Nephron (organoid): ENCODE data around the gene CREB3.

Experiments used
- H3K27ac Mint-ChIP-seq, 3 experiments: 2 replicates each; pipeline ENCODE4 v1.8.0; 2020; ENCODE audit warnings: mixed read lengths in 3 of 3, mild to moderate bottlenecking in 2 of 3, moderate library complexity in 1 of 3
- H3K27me3 Mint-ChIP-seq: 2 replicates; pipeline ENCODE4 v1.8.0; 2021; ENCODE audit warnings: low read depth, mild to moderate bottlenecking, moderate library complexity, mixed read lengths
- H3K36me3 Mint-ChIP-seq: 2 replicates; pipeline ENCODE4 v1.8.0; 2020; ENCODE audit warnings: low read depth, mixed read lengths
- H3K4me1 Mint-ChIP-seq: 2 replicates; pipeline ENCODE4 v1.8.0; 2020; ENCODE audit warnings: mixed read lengths
- H3K4me3 Mint-ChIP-seq, 3 experiments: 2 replicates each; pipeline ENCODE4 v1.8.0; 2020; ENCODE audit warnings: mild to moderate bottlenecking in 3 of 3, mixed read lengths in 3 of 3, moderate library complexity in 2 of 3
- H3K9me3 Mint-ChIP-seq: 2 replicates; pipeline ENCODE4 v1.8.0; 2020; ENCODE audit warnings: mixed read lengths
- TF ChIP-seq, protein P1 (sequence below), 3 experiments: fragments of 200-600 bp; sonication (generic); IDR thresholded peaks; one replicate each; pipeline ENCODE4 v1.5.0; 2021; ENCODE audit warnings: antibody characterized with exemption in 3 of 3; ENCODE audit not compliant: unreplicated experiment in 3 of 3

The CREB3 gene

GRCh38 chr9:35755071-35755470 is 22.6 kb downstream of the CREB3 start:
- H3K36me3 Mint-ChIP-seq, result peaks cover 37% of the 10 kb centered on the region
- TF ChIP-seq, protein P1, sequence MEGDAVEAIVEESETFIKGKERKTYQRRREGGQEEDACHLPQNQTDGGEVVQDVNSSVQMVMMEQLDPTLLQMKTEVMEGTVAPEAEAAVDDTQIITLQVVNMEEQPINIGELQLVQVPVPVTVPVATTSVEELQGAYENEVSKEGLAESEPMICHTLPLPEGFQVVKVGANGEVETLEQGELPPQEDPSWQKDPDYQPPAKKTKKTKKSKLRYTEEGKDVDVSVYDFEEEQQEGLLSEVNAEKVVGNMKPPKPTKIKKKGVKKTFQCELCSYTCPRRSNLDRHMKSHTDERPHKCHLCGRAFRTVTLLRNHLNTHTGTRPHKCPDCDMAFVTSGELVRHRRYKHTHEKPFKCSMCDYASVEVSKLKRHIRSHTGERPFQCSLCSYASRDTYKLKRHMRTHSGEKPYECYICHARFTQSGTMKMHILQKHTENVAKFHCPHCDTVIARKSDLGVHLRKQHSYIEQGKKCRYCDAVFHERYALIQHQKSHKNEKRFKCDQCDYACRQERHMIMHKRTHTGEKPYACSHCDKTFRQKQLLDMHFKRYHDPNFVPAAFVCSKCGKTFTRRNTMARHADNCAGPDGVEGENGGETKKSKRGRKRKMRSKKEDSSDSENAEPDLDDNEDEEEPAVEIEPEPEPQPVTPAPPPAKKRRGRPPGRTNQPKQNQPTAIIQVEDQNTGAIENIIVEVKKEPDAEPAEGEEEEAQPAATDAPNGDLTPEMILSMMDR (IDR thresholded peaks at IDR 0.05; ENCODE audit: unreplicated experiment in 3 of 3), result no peak
- H3K4me1 Mint-ChIP-seq, result peaks cover 19% of the 10 kb centered on the region
- H3K4me3 Mint-ChIP-seq, result peak overlapping the region in 2 of 3 experiments; percentile 21 to 29
- H3K27me3 Mint-ChIP-seq, result no peaks in the 10 kb centered on the region
- no peak overlapping the region for H3K27ac Mint-ChIP-seq
- no peaks in the 10 kb centered on the region for H3K9me3 Mint-ChIP-seq

- H3K36me3 Mint-ChIP-seq, result peaks cover 33% of the 10 kb centered on the region
- H3K27ac Mint-ChIP-seq, result peak overlapping the region; percentile 37 to 96 (median 93)
- H3K9me3 Mint-ChIP-seq, result no peaks in the 10 kb centered on the region
- H3K4me3 Mint-ChIP-seq, result peak overlapping the region; percentile 87 to 92 (median 88)
- H3K27me3 Mint-ChIP-seq, result no peaks in the 10 kb centered on the region
- TF ChIP-seq, protein P1 (IDR thresholded peaks at IDR 0.05; ENCODE audit: unreplicated experiment in 3 of 3), result peak; percentile 35 to 43 (median 42)
- H3K4me1 Mint-ChIP-seq, result peaks cover 25% of the 10 kb centered on the region
Measured at GRCh38 chr9:35756275-35757225, 24.1 kb downstream of the CREB3 start.

DNA sequence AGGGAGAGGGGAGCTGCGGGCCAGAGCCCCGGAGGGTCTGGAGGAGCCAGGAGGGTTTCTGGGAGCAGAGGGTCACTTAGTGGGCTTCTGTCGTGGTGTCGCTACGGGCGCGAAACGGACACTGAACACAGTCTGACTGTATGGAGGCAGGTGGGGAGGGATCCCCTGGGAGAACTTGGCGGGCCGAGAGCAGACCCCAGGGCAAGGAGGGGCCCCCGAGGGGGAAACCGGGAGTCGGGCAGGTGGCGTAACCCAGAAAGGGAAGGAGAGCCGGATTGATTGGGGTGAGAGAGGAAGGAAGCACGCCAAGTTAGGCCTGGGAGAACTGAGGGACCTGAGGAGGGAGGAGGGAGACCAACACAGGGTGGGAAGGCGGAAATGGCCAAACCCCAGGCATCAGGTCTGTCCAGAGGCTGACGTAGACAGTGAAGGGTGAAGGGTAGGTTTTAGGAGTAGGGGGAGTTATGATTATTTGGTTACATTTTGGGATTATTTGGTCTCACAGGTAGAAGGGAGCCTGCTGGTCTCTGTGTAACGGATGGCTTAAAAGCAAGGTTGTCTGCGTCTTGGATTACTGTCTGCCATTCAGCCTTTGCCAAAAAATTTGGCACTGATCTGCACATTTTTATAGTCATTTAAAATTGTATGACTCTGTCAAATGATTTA is 24.9 kb downstream of the CREB3 start:
- H3K9me3 Mint-ChIP-seq, result no peaks in the 10 kb centered on the region
- no peaks in the 10 kb centered on the region for H3K27me3 Mint-ChIP-seq
- TF ChIP-seq, protein P1 (IDR thresholded peaks at IDR 0.05; ENCODE audit: unreplicated experiment in 3 of 3), result no peak
- peak overlapping the region; percentile 37 to 96 (median 93) for H3K27ac Mint-ChIP-seq
- peaks cover 25% of the 10 kb centered on the region for H3K4me1 Mint-ChIP-seq
- H3K4me3 Mint-ChIP-seq, result peak overlapping the region; percentile 87 to 90 (median 88)
- H3K36me3 Mint-ChIP-seq, result peaks cover 28% of the 10 kb centered on the region

GRCh38 chr9:35757892-35758275 is 25.4 kb downstream of the CREB3 start:
- TF ChIP-seq, protein P1 (IDR thresholded peaks at IDR 0.05; ENCODE audit: unreplicated experiment in 3 of 3), result no peak
- H3K36me3 Mint-ChIP-seq, result peaks cover 23% of the 10 kb centered on the region
- H3K4me1 Mint-ChIP-seq, result peaks cover 25% of the 10 kb centered on the region
- peak overlapping the region; percentile 74 to 90 (median 88) for H3K4me3 Mint-ChIP-seq
- H3K9me3 Mint-ChIP-seq, result no peaks in the 10 kb centered on the region
- no peaks in the 10 kb centered on the region for H3K27me3 Mint-ChIP-seq
- H3K27ac Mint-ChIP-seq, result peak overlapping the region; percentile 37 to 96 (median 73)

- Mint-ChIP-seq H3K4me3 (peak overlapping the region; percentile 46 to 73 (median 57)), H3K9me3 (no peaks in the 10 kb centered on the region), H3K36me3 (peaks cover 17% of the 10 kb centered on the region), H3K4me1 (peaks cover 25% of the 10 kb centered on the region), H3K27me3 (no peaks in the 10 kb centered on the region), H3K27ac (peak overlapping the region; percentile 29 to 54 (median 37))
- TF ChIP-seq, protein P1 (IDR thresholded peaks at IDR 0.05; ENCODE audit: unreplicated experiment in 3 of 3), result no peak
Measured at GRCh38 chr9:35758475-35759050, 26.1 kb downstream of the CREB3 start.
